SH-SY5Y (cell line): ENCODE data around the gene LRFN2.

Source experiments
- GATA2 ChIP-seq: IDR thresholded peaks from 2 replicates; pipeline ENCODE4 v1.6.1; 2011; ENCODE audit warnings: mild to moderate bottlenecking, low read depth, low read length
- GATA3 ChIP-seq: IDR thresholded peaks from 2 replicates; pipeline ENCODE4 v1.6.1; 2011; ENCODE audit warnings: low read depth, mild to moderate bottlenecking, low read length, moderate library complexity

GRCh38 chr6:40614671-40615070 is 27.5 kb upstream of the LRFN2 start:
- TF ChIP-seq GATA2: no peak
- no peak for TF ChIP-seq GATA3
